DOHH2 (cell line): ENCODE results near the gene EDEM1.

Experiments used
- H3F3A ChIP-seq: fragments of 200-600 bp; sonication (generic), shearing (Covaris generic); 2 replicates; pipeline ENCODE4 v1.6.0; 2016; ENCODE audit warnings: antibody characterized with exemption, mild to moderate bottlenecking; ENCODE audit not compliant: control insufficient read depth, insufficient read depth
- H3K27ac ChIP-seq: fragments of 200-600 bp; sonication (generic); 2 replicates; pipeline ENCODE4 v1.5.1; 2014; ENCODE audit warnings: low read depth, mild to moderate bottlenecking, low read length, moderate library complexity
- H3K27me3 ChIP-seq: fragments of 200-600 bp; sonication (generic); 2 replicates; pipeline ENCODE4 v1.6.1; 2014; ENCODE audit warnings: mild to moderate bottlenecking, low read length, mixed read lengths; ENCODE audit not compliant: control insufficient read depth
- H3K36me3 ChIP-seq: fragments of 200-600 bp; sonication (generic); 2 replicates; pipeline ENCODE4 v1.6.1; 2014; ENCODE audit warnings: mild to moderate bottlenecking, low read length, moderate library complexity, mixed read lengths; ENCODE audit not compliant: control insufficient read depth
- H3K4me1 ChIP-seq: fragments of 200-600 bp; sonication (generic); 2 replicates; pipeline ENCODE4 v1.6.1; 2014; ENCODE audit warnings: mild to moderate bottlenecking, low read length, mixed read lengths; ENCODE audit not compliant: control insufficient read depth
- H3K4me2 ChIP-seq: fragments of 200-600 bp; sonication (generic); 2 replicates; pipeline ENCODE4 v1.6.0; 2014; ENCODE audit warnings: mild to moderate bottlenecking, low read length, moderate library complexity
- H3K4me3 ChIP-seq: fragments of 200-600 bp; sonication (generic); 2 replicates; pipeline ENCODE4 v1.5.1; 2014; ENCODE audit warnings: mild to moderate bottlenecking, low read length, mixed read lengths
- H3K79me2 ChIP-seq: fragments of 200-600 bp; sonication (generic); 2 replicates; pipeline ENCODE4 v1.6.1; 2014; ENCODE audit warnings: mild to moderate bottlenecking, low read length, mixed read lengths; ENCODE audit not compliant: control insufficient read depth
- H3K9me2 ChIP-seq: fragments of 200-600 bp; sonication (generic); replicated peaks from 2 replicates; pipeline ENCODE4 v1.6.1; 2014; ENCODE audit warnings: mild to moderate bottlenecking, low read length, mixed read lengths; ENCODE audit not compliant: control insufficient read depth
- H3K9me3 ChIP-seq: fragments of 200-600 bp; sonication (generic); 2 replicates; pipeline ENCODE4 v1.6.1; 2014; ENCODE audit warnings: antibody characterized with exemption, low read length, mixed read lengths; ENCODE audit not compliant: control insufficient read depth, insufficient read depth
- H4K20me1 ChIP-seq: fragments of 200-600 bp; sonication (generic); 2 replicates; pipeline ENCODE4 v1.6.0; 2014; ENCODE audit warnings: low read depth, mild to moderate bottlenecking, antibody characterized with exemption, low read length, moderate library complexity; ENCODE audit not compliant: control insufficient read depth, insufficient read depth
- CTCF ChIP-seq: fragments of 200-600 bp; sonication (generic); IDR thresholded peaks from one replicate; pipeline ENCODE4 v1.5.1; 2014; ENCODE audit warnings: antibody characterized with exemption, mild to moderate bottlenecking, low read depth, low read length; ENCODE audit not compliant: poor library complexity, severe bottlenecking
- EZH2phosphoT487 ChIP-seq: fragments of 200-600 bp; sonication (generic); IDR thresholded peaks from 2 replicates; pipeline ENCODE4 v1.6.1; 2017; ENCODE audit warnings: borderline replicate concordance, mild to moderate bottlenecking, antibody characterized with exemption, low read length, moderate library complexity, mixed read lengths

Gene EDEM1

GRCh38 chr3:5195605-5196004, 8.1 kb downstream of the EDEM1 start:
- peak overlapping the region; percentile 46 for H3K4me3 ChIP-seq
- no peaks in the 10 kb centered on the region for H3K9me3 ChIP-seq
- peaks cover 100% of the 10 kb centered on the region for H3K79me2 ChIP-seq
- H3K27ac ChIP-seq: peak overlapping the region; percentile 95
- no peaks in the 10 kb centered on the region for H3K9me2 ChIP-seq
- H3K4me1 ChIP-seq: peaks cover 86% of the 10 kb centered on the region
- peaks cover 50% of the 10 kb centered on the region for H3F3A ChIP-seq
- TF ChIP-seq CTCF (no peak), EZH2phosphoT487 (no peak)
- H3K4me2 ChIP-seq: peak overlapping the region; percentile 96
- H4K20me1 ChIP-seq: peaks cover 13% of the 10 kb centered on the region; the same call in 1 of the 2 replicates
- no peaks in the 10 kb centered on the region for H3K27me3 ChIP-seq
- H3K36me3 ChIP-seq: peaks cover 94% of the 10 kb centered on the region

- peaks cover 76% of the 10 kb centered on the region for H3K4me1 ChIP-seq
- H3K36me3 ChIP-seq: peaks cover 97% of the 10 kb centered on the region
- H3K79me2 ChIP-seq: peaks cover 99% of the 10 kb centered on the region
Measured at GRCh38 chr3:5197022-5197421, 9.5 kb downstream of the EDEM1 start.

GRCh38 chr3:5197470-5198312, 10.2 kb downstream of the EDEM1 start:
- Histone ChIP-seq H4K20me1 (peaks cover 13% of the 10 kb centered on the region; the same call in 1 of the 2 replicates), H3K4me3 (peak overlapping the region; percentile 46), H3K79me2 (peaks cover 99% of the 10 kb centered on the region), H3K9me3 (no peaks in the 10 kb centered on the region), H3K9me2 (no peaks in the 10 kb centered on the region), H3K4me1 (peaks cover 70% of the 10 kb centered on the region), H3K4me2 (peak overlapping the region; percentile 96), H3K36me3 (peaks cover 97% of the 10 kb centered on the region), H3K27ac (peak overlapping the region; percentile 95), H3K27me3 (no peaks in the 10 kb centered on the region), H3F3A (peaks cover 41% of the 10 kb centered on the region)
- TF ChIP-seq EZH2phosphoT487 (no peak), CTCF (no peak)

More at GRCh38 chr3:5197022-5197421, 9.5 kb downstream of the EDEM1 start:
- TF ChIP-seq EZH2phosphoT487 (no peak), CTCF (no peak)
- Histone ChIP-seq H3K9me3 (no peaks in the 10 kb centered on the region), H3K27ac (peak overlapping the region; percentile 95), H3K9me2 (no peaks in the 10 kb centered on the region), H4K20me1 (peaks cover 14% of the 10 kb centered on the region; the same call in 1 of the 2 replicates), H3K4me2 (peak overlapping the region; percentile 96), H3K4me3 (peak overlapping the region; percentile 46), H3F3A (peaks cover 41% of the 10 kb centered on the region), H3K27me3 (no peaks in the 10 kb centered on the region)
